GM13976 (cell line): ENCODE results near the gene CCDC69.

Experiments
- DNase-seq: peaks from one replicate; pipeline ENCODE4 v3.0.0; 2012; ENCODE audit warnings: low spot score
- in situ Hi-C: fragments of 300-500 bp; cut with MboI; formaldehyde crosslinking; loops from one replicate; pipeline ENCODE4 v1.12.0; 2022; ENCODE audit warnings: low sequenced_read_pairs, mixed read lengths, inconsistent platforms; ENCODE audit not compliant: unreplicated experiment
- TF ChIP-seq, protein P1 (sequence below): IDR thresholded peaks from 2 replicates; pipeline ENCODE4 v1.5.1; 2012; ENCODE audit warnings: borderline replicate concordance, mild to moderate bottlenecking; ENCODE audit not compliant: insufficient read depth; ENCODE audit errors: extremely low read depth, missing control alignments, control extremely low read depth

CCDC69 gene

DNA sequence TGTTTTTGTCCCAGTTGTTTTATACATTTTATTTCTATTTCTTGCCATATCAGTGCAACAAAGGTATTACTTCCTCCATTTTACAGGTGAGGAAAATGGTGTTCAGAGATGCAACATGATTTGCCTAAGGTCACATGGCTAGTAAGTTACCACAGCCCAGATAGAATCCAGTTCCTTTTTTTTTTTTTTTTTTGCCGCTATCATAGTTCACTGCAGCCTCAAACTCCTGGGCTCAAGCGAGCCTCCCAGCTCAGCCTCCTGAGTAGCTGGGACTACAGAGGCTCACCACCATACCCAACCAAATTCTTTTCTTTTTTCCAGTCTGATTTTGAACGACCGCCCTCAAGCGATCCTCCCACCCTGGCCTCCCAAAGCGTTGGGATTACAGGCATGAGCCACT lies 480 bp upstream of the CCDC69 start:
- in situ Hi-C loops = no loop called here
- TF ChIP-seq, protein P1, sequence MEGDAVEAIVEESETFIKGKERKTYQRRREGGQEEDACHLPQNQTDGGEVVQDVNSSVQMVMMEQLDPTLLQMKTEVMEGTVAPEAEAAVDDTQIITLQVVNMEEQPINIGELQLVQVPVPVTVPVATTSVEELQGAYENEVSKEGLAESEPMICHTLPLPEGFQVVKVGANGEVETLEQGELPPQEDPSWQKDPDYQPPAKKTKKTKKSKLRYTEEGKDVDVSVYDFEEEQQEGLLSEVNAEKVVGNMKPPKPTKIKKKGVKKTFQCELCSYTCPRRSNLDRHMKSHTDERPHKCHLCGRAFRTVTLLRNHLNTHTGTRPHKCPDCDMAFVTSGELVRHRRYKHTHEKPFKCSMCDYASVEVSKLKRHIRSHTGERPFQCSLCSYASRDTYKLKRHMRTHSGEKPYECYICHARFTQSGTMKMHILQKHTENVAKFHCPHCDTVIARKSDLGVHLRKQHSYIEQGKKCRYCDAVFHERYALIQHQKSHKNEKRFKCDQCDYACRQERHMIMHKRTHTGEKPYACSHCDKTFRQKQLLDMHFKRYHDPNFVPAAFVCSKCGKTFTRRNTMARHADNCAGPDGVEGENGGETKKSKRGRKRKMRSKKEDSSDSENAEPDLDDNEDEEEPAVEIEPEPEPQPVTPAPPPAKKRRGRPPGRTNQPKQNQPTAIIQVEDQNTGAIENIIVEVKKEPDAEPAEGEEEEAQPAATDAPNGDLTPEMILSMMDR = no peak
- DNase-seq = peak; percentile 40

DNA sequence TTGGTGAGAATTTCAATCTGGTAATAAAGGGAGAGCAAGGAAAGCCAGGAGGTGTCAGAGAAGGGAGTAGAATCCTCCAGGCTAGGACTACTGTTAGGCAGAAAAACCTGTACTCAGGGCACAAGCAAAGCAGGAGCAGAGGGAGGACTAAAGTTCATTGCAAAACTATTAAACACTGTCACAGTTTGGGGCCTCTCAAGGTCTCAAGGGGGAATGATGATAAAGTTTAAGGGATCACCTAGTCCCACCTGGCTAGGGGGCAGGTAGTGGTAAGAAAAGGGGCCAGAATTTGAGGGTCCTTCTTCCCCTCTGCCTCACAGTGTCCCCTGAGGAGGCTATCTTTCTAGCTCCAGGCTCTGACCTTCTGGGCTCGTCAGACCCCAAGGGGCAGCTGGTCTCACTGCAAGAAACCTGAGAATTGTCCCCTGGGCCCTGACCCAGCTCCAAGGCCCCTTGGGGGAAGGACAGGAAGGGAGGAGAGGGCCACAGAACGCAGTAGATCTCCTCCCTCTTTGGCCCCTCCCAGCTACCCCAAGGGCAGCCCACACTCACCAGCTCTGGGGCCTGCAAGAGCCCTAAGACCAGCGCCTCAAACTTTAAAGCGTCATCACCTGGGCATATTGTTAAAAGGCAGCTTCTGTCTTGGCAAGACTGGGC lies 974 bp downstream of the CCDC69 start:
- TF ChIP-seq, protein P1 = no peak
- in situ Hi-C loops = no loop called here
- DNase-seq = peak; percentile 69

DNA sequence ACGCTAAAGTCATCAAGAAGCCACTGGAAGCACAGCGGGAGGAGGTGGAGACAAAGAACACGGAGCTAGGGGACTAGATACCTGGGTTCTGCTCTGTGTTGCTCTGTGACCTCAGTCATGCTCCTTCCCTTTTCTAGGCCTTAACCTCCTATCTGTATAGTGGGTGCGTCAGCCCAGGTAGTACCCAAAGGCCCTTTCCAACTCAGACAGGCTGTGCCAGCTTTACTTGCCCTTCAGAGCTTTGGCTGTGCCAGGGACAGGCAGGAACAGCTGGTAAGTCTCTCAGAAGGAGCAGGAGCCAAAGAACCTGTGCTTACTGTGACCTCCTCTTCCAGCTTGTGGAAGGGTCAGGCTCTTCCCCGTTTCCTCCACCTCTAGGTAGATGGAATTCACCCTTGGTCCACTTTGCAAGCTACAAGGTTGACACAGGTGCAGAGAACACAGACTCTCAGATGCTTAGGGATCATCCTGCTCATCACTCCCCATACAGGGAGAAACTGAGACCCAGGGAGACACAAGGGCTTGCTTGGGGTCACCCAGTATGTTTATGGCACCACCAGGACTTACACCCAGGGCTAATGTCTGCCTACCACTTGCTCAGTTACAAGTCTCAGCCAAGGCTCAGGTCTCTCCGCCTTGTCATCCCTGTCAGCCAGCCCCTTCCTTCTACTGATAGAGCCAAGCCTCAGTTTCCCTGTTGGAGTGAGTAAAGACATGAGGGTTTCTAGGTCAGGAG lies 1.7 kb downstream of the CCDC69 start:
- no peak for DNase-seq
- TF ChIP-seq, protein P1 = no peak
- in situ Hi-C loops = no loop called here

DNA sequence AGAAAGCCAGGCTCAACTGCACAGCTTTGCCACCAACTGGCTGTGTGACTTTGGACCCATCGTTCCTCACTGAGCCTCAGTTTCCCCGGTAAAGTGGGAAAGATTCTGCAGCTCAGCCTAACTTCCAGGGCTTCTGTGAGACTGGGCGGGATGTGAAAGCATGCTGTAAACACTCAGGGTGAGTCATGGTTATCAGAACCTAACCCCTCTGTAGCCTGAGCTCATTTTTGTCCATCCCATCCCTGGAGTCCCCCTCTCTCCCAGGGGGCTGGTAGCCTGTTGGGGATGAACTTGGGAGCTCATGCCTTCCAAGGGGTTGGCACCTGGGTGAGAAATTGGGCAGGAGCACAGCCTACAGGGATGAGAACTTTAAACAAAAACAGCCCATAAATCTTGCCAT lies 2.3 kb downstream of the CCDC69 start:
- no peak for DNase-seq
- in situ Hi-C loops = no loop called here
- TF ChIP-seq, protein P1 = no peak

DNA sequence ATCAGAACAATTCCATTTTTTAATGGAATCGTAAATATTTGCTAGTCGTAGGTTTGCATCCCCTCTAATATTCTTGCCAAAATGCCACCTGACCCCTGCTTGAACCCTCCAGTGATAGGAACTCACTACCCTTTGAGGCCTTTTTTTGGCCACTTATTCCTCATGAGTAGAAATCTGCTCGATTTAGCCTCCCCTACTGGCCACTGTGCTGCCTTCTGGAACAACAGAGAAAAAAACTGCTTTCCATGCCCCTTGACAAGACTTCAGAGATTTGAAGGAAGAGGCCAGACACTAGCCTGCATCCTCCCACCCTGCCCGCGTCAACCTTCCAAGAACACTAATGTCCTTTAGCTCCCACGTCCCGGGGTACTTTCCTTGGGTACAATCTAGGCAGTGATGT lies 4.1 kb downstream of the CCDC69 start:
- no peak for DNase-seq
- TF ChIP-seq, protein P1 = peak; percentile 24
- in situ Hi-C loops = no loop called here

DNA sequence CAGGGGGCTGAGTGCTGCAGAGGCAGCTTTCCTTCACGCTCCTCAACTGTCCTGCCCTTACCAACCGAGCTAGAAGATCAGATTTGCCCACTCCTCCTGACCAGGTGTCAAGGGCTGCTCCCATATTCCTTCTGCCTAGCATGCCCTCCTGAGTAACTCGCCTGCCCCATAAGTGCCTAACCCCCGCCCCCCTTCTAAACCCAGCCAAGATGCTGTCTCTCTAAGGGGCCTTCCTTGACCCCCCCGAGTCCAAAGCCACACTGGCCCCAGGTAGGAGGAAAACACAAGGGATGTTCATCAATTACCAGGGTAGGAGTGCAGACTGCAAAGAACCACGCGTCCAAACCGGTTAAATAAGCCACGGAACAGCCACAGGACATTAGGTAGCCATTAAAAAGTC lies 4.8 kb downstream of the CCDC69 start:
- DNase-seq = no peak
- in situ Hi-C loops = no loop called here
- TF ChIP-seq, protein P1 = no peak
